Measurements from ENCODE around the gene CHRM1. TPM values are rescaled to one million over a fixed set of nuclear protein-coding genes. Genes with fewer than 3 reads are reported as not detected.

CHRM1 gene
- total RNA-seq, 1 experiment from 2014 or later, result not detected

DNA sequence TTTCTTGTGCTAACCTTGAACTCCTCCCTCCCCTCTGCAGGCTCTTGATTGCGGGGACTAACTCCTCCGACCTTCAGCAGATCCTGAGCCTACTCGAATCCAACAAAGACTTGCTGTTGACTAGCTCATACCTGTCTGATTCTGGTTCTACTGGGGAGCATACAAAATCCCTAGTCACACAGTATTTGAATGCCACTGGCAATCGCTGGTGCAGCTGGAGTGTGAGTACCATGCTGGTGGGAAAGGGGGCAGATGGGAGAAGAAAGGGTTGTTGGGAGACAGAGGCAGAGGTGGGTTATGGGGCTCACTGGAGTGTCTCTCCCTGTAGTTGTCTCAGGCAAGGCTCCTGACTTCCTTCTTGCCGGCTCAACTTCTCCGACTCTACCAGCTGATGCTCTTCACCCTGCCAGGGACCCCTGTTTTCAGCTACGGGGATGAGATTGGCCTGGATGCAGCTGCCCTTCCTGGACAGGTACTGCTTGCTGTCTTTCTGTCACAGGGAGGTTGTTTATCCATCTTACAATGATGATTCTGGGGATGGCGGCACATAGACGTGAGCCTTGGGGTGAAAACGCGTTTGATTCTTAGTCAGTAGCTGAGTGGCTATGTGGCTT lies 35.9 kb downstream of the CHRM1 start:
- H3K4me1 ChIP-seq (ENCODE audit: insufficient read depth, low read length), result no peaks in the 10 kb centered on the region; the same call in 1 of the 2 replicates
- H4K5ac ChIP-seq (ENCODE audit: insufficient read length, low read depth, low read length), result no peak overlapping the region
- no peak overlapping the region for H3K56ac ChIP-seq (ENCODE audit: insufficient read length, low read depth, low read length)
- H3K14ac ChIP-seq (ENCODE audit: insufficient read depth, low read length), result no peak overlapping the region
- H3K4me2 ChIP-seq (ENCODE audit: insufficient read depth, insufficient read length, low read length), result no peak overlapping the region
- no peak overlapping the region for H4K91ac ChIP-seq (ENCODE audit: insufficient read length, low read depth, low read length)
- Mint-ChIP-seq H3K27me3 (ENCODE audit: low read depth) (peaks cover 5% of the 10 kb centered on the region), H3K4me3 (peak overlapping the region; percentile 32 to 57; a peak in 3 of 5 replicates), H3K4me1 (peaks cover 41 to 50% of the 10 kb centered on the region in 2 experiments), H3K36me3 (ENCODE audit: insufficient read depth in 1 of 3, low read depth in 3 of 3) (peaks cover 82 to 95% (median 89%) of the 10 kb centered on the region in 3 experiments), H3K27ac (peak overlapping the region; percentile 53 to 96 (median 83); a peak in 4 of 7 replicates), H3K9me3 (peaks cover 2 to 3% of the 10 kb centered on the region in 2 experiments; a peak in 3 of 5 replicates)
- H2BK20ac ChIP-seq (ENCODE audit: low read depth, low read length, poor library complexity, severe bottlenecking), result no peak overlapping the region
- DNase-seq, result no peak
- no peak overlapping the region for H3T11ph ChIP-seq (ENCODE audit: low read length)
- H3K79me1 ChIP-seq (ENCODE audit: insufficient read depth, low read depth, low read length, poor library complexity, severe bottlenecking), result no peaks in the 10 kb centered on the region
- no peak overlapping the region for H2BK120ac ChIP-seq (ENCODE audit: low read depth, low read length, poor library complexity, severe bottlenecking)
- no peak overlapping the region for H4K8ac ChIP-seq (replicated peaks; ENCODE audit: insufficient read length, low read depth, low read length)
- H2BK5ac ChIP-seq (ENCODE audit: insufficient read length, low read length), result no peak overlapping the region
- H3K9me3 ChIP-seq (ENCODE audit: control insufficient read depth, low read depth, low read length), result no peaks in the 10 kb centered on the region
- no peak overlapping the region for H3K4ac ChIP-seq (ENCODE audit: low read depth, low read length)
- TF ChIP-seq, protein P1, sequence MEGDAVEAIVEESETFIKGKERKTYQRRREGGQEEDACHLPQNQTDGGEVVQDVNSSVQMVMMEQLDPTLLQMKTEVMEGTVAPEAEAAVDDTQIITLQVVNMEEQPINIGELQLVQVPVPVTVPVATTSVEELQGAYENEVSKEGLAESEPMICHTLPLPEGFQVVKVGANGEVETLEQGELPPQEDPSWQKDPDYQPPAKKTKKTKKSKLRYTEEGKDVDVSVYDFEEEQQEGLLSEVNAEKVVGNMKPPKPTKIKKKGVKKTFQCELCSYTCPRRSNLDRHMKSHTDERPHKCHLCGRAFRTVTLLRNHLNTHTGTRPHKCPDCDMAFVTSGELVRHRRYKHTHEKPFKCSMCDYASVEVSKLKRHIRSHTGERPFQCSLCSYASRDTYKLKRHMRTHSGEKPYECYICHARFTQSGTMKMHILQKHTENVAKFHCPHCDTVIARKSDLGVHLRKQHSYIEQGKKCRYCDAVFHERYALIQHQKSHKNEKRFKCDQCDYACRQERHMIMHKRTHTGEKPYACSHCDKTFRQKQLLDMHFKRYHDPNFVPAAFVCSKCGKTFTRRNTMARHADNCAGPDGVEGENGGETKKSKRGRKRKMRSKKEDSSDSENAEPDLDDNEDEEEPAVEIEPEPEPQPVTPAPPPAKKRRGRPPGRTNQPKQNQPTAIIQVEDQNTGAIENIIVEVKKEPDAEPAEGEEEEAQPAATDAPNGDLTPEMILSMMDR (conservative IDR thresholded peaks at IDR 0.05), result no peak
- no peak overlapping the region for H3K9ac ChIP-seq (ENCODE audit: extremely low read depth, insufficient read length, low read length)
- peaks cover 4% of the 10 kb centered on the region; the same call in 1 of the 2 replicates for H3K79me2 ChIP-seq (ENCODE audit: insufficient read depth, low read length)
- no peak overlapping the region for H3K18ac ChIP-seq (ENCODE audit: insufficient read length, low read depth, low read length)
- no peak overlapping the region for H2BK15ac ChIP-seq (ENCODE audit: low read depth, low read length)
- no peak overlapping the region for H3K27ac ChIP-seq (ENCODE audit: insufficient read length, low read depth, low read length)
- H3K23ac ChIP-seq (ENCODE audit: insufficient read length, low read depth, low read length), result no peak overlapping the region
- H4K20me1 ChIP-seq (ENCODE audit: control insufficient read depth, insufficient read depth, insufficient read length), result no peaks in the 10 kb centered on the region
- H2AK5ac ChIP-seq (ENCODE audit: insufficient read length, low read length), result no peak overlapping the region
- no peak overlapping the region for H2AFZ ChIP-seq (ENCODE audit: low read length)
- no CpG with 5 or more reads among the region's 11 CpGs for WGBS (ENCODE audit: extremely low coverage, insufficient read length, low lambda C conversion rate)
- H3K27me3 ChIP-seq (ENCODE audit: insufficient read depth, low read length), result no peaks in the 10 kb centered on the region; the same call in 1 of the 2 replicates
- H3K23me2 ChIP-seq (ENCODE audit: insufficient read length, low read depth, low read length, poor library complexity, severe bottlenecking), result peaks cover 14% of the 10 kb centered on the region
- H2BK12ac ChIP-seq (ENCODE audit: insufficient read length, low read depth, low read length), result no peak overlapping the region
